Measurements from ENCODE around the gene TTC31. TPM values are rescaled to one million over a fixed set of nuclear protein-coding genes. Genes with fewer than 3 reads are reported as not detected.

TTC31 gene
- total RNA-seq, 2 experiments from 2014 or later = 20.6 to 26.1 TPM

DNA sequence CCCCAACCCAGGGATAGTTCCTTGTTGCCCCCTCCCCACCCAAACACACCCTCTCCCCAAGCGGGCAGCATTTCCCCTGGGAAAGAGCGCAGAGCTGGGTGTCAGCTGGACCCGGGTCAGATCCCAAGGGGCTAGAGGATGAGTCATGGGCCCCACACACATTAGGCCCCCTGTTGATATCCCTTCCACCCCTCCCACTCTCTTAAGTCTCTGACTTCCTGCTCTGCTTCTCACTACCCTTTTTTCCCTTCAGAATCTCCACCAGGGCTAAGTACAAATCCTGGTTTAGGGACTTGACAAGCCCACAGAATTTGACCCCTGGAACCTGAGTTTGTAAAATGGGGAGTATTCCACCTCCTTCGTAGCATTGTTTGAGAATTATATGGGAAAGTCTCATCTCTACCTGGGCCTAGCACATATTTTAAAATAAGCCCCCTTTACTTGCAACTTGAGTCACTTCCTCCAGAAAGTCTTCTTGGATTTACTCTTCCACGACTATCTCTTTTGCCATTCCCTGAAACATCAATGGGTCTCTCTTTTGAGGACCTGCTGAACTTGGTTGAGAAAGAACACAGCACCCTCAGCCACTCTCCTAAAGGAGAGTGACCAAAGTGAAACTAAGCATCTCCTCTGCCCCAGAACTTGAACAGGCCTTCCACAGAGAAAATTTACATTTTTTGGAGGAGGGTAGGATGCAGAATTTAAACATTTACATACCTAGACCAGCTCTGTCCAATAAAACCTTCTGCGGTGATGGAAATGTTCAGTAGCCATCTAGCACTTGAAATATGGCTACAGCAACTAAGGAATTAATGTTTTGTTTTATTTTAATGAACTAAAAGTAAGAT lies 45.8 kb upstream of the TTC31 start:
- intact Hi-C loops (cut with DNase I, micrococcal nuclease) = no loop called here
- peaks cover 23% of the 10 kb centered on the region for H3K4me1 ChIP-seq (ENCODE audit: insufficient read depth, low read length)
- CTCF ChIA-PET = no interaction called here
- no peak overlapping the region for H3K4me3 ChIP-seq (ENCODE audit: low read length)
- peaks cover 24 to 29% of the 10 kb centered on the region in 2 experiments for H3K27me3 ChIP-seq (ENCODE audit: control insufficient read depth in 1 of 2, insufficient read depth in 2 of 2, low read length in 2 of 2)
- no peak overlapping the region for H3K27ac ChIP-seq (ENCODE audit: low read depth in 1 of 2, low read length in 2 of 2)
- ATAC-seq (ENCODE audit: poor library complexity) (no peak), DNase-seq (no peak)
- TF ChIP-seq, protein P1, sequence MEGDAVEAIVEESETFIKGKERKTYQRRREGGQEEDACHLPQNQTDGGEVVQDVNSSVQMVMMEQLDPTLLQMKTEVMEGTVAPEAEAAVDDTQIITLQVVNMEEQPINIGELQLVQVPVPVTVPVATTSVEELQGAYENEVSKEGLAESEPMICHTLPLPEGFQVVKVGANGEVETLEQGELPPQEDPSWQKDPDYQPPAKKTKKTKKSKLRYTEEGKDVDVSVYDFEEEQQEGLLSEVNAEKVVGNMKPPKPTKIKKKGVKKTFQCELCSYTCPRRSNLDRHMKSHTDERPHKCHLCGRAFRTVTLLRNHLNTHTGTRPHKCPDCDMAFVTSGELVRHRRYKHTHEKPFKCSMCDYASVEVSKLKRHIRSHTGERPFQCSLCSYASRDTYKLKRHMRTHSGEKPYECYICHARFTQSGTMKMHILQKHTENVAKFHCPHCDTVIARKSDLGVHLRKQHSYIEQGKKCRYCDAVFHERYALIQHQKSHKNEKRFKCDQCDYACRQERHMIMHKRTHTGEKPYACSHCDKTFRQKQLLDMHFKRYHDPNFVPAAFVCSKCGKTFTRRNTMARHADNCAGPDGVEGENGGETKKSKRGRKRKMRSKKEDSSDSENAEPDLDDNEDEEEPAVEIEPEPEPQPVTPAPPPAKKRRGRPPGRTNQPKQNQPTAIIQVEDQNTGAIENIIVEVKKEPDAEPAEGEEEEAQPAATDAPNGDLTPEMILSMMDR (IDR thresholded peaks at IDR 0.05) = no peak
- H3K36me3 ChIP-seq (ENCODE audit: insufficient read depth, low read length) = no peaks in the 10 kb centered on the region
- H3K27ac Mint-ChIP-seq = no peak overlapping the region
- no peak overlapping the region for H3K4me3 Mint-ChIP-seq
- H3K27me3 Mint-ChIP-seq = peaks cover 32% of the 10 kb centered on the region
- H3K4me1 Mint-ChIP-seq (ENCODE audit: low read depth) = peaks cover 4% of the 10 kb centered on the region
- H3K9me3 Mint-ChIP-seq = no peaks in the 10 kb centered on the region
- H3K36me3 Mint-ChIP-seq (ENCODE audit: low read depth) = no peaks in the 10 kb centered on the region
- H3K9me3 ChIP-seq (ENCODE audit: control insufficient read depth in 1 of 2, insufficient read depth in 1 of 2, low read length in 2 of 2) = peaks cover 0 to 26% of the 10 kb centered on the region in 2 experiments
- POLR2A ChIA-PET = no interaction called here

DNA sequence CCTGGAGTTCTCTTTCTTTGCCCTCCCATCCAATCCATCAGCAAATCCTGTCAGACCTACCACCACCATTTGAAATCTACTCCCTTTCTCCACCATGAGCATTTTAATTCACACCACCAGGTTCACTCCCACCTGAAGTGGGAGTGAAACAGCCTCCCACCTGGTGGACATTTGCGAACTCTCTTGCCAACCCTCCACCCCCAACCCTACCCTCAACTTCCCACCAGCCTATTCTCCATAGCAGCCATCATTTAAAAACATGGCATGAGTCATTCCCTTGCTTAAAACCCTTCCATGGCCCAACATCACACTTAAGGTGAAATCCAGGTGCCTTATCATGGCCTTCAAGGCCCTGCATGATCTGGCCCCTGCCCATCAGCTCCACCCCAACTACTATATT lies 44.6 kb upstream of the TTC31 start:
- H3K4me3 Mint-ChIP-seq = no peak overlapping the region
- CTCF ChIA-PET = no interaction called here
- Histone ChIP-seq H3K27me3 (ENCODE audit: control insufficient read depth in 1 of 2, insufficient read depth in 2 of 2, low read length in 2 of 2) (peaks cover 32 to 37% of the 10 kb centered on the region in 2 experiments), H3K36me3 (ENCODE audit: insufficient read depth, low read length) (no peaks in the 10 kb centered on the region), H3K4me3 (ENCODE audit: low read length) (no peak overlapping the region), H3K4me1 (ENCODE audit: insufficient read depth, low read length) (peaks cover 27% of the 10 kb centered on the region), H3K9me3 (ENCODE audit: control insufficient read depth in 1 of 2, insufficient read depth in 1 of 2, low read length in 2 of 2) (peaks cover 0 to 31% of the 10 kb centered on the region in 2 experiments), H3K27ac (ENCODE audit: low read depth in 1 of 2, low read length in 2 of 2) (no peak overlapping the region)
- ATAC-seq (ENCODE audit: poor library complexity) (no peak), DNase-seq (no peak)
- TF ChIP-seq, protein P1 (IDR thresholded peaks at IDR 0.05) = no peak
- no peaks in the 10 kb centered on the region for H3K9me3 Mint-ChIP-seq
- POLR2A ChIA-PET = no interaction called here
- peaks cover 8% of the 10 kb centered on the region for H3K4me1 Mint-ChIP-seq (ENCODE audit: low read depth)
- no peak overlapping the region for H3K27ac Mint-ChIP-seq
- peaks cover 38% of the 10 kb centered on the region for H3K27me3 Mint-ChIP-seq
- intact Hi-C loops (cut with DNase I, micrococcal nuclease) = no loop called here
- no peaks in the 10 kb centered on the region for H3K36me3 Mint-ChIP-seq (ENCODE audit: low read depth)

DNA sequence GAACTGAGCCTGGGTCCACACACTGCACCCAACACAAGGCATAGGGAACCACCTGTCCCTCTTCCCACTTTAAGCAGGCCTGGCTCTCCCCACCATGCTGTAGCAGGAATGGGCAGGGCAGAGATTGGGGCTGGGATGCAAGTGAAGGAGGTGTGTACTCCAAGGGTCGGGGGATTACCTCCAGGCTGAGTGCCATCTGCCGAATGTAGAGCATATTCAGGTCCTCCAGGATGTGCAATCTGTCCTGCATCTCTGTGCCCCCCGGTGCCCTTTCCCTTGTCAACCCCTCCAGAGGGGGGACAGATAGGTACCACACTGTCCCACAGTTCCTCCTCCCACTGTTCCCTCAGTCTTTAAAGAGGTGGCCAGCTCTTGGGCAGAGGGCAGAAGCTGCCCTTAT lies 43.5 kb upstream of the TTC31 start:
- H3K36me3 Mint-ChIP-seq (ENCODE audit: low read depth) = no peaks in the 10 kb centered on the region
- H3K4me3 ChIP-seq (ENCODE audit: low read length) = no peak overlapping the region

More for the DNA sequence above, 43.5 kb upstream of the TTC31 start:
- Mint-ChIP-seq H3K4me3 (no peak overlapping the region), H3K4me1 (ENCODE audit: low read depth) (peaks cover 8% of the 10 kb centered on the region), H3K27ac (no peak overlapping the region), H3K27me3 (peaks cover 47% of the 10 kb centered on the region), H3K9me3 (no peaks in the 10 kb centered on the region)
- H3K27me3 ChIP-seq (ENCODE audit: control insufficient read depth in 1 of 2, insufficient read depth in 2 of 2, low read length in 2 of 2) = peaks cover 37% of the 10 kb centered on the region in 2 experiments
- no peaks in the 10 kb centered on the region for H3K36me3 ChIP-seq (ENCODE audit: insufficient read depth, low read length)
- ATAC-seq (ENCODE audit: poor library complexity) (no peak), DNase-seq (no peak)
- H3K27ac ChIP-seq (ENCODE audit: low read depth in 1 of 2, low read length in 2 of 2) = no peak overlapping the region
- peaks cover 0 to 31% of the 10 kb centered on the region in 2 experiments for H3K9me3 ChIP-seq (ENCODE audit: control insufficient read depth in 1 of 2, insufficient read depth in 1 of 2, low read length in 2 of 2)
- intact Hi-C loops (cut with DNase I, micrococcal nuclease) = no loop called here
- POLR2A ChIA-PET = interaction anchor here (0.9 kb wide), 1 partner anchor 18 kb away, joined by 3 read pairs; the partner anchor contains the start of genes C2orf81 and WDR54
- peaks cover 27% of the 10 kb centered on the region for H3K4me1 ChIP-seq (ENCODE audit: insufficient read depth, low read length)
- CTCF ChIA-PET = interaction anchor here (0.9 kb wide), 1 partner anchor 9 kb away, joined by 3 read pairs; no protein-coding TSS in a partner anchor
- TF ChIP-seq, protein P1 (IDR thresholded peaks at IDR 0.05) = no peak
